ENCODE results near the gene SOX6. TPM values are rescaled to one million over a fixed set of nuclear protein-coding genes. Genes with fewer than 3 reads are reported as not detected.

Gene SOX6
- total and polyA plus RNA-seq, 4 donors = under 0.01 to 11.8 (median 4.8) TPM

DNA sequence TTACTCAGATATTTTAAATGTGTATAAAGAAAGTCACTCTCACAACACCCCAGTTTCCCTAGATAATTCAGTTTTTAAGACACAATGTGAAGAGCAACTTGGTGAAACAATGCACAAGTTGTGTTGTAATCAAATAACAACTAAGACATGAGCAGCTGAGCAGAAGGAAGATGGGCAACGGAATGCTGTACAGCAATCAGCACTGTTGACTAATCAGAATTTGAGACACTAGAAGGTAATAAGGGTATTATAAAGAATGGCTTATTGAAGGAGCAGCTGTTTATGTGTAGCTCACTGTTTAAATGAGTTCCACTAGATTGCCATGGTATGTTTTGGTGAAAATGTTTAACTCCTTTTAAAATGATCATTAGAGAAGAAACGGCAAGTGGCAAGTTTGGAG, 60.1 kb downstream of the SOX6 start:
- DNase-seq (no peak), ATAC-seq (ENCODE audit: low FRiP score) (no peak)
- Histone ChIP-seq H3K27me3 (ENCODE audit: control insufficient read depth in 1 of 2, insufficient read depth in 2 of 2, low read length in 1 of 2) (no peaks in the 10 kb centered on the region), H3K27ac (ENCODE audit: low read depth in 1 of 2, low read length in 2 of 2) (no peak overlapping the region), H3K4me1 (ENCODE audit: control insufficient read depth in 1 of 2, insufficient read depth in 2 of 2, low read length in 2 of 2) (no peaks in the 10 kb centered on the region), H3K9me3 (ENCODE audit: control insufficient read depth, low read length) (no peaks in the 10 kb centered on the region), H3K4me3 (ENCODE audit: low read length in 2 of 2) (no peak overlapping the region), H3K36me3 (ENCODE audit: control insufficient read depth in 1 of 2, insufficient read depth in 2 of 2, low read length in 1 of 2) (no peaks in the 10 kb centered on the region)
- 88 to 95% methylated on average over 2 of the region's 2 CpGs for whole genome bisulfite sequencing, 2 donors
- intact Hi-C loops (cut with DNase I) = no loop called here

DNA sequence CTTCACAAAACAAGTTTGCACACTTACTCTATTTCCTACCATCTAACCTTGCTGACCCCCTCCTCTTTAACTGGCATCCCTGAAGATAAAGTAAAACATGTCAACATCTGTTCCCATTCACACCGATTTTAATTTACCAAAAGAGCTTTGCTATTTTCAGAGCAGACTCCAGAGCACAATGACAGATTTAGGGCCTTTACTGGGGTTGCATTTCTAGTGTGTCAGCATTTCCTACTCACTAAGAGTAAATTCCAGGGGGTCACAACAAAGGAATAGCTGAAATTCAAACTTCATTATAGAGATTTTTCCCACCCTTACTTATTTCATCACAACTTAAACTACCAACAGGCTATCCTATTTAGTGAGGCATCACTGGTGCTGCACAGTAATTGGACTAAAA, 60.8 kb downstream of the SOX6 start:
- Histone ChIP-seq H3K4me3 (ENCODE audit: low read length in 2 of 2) (no peak overlapping the region), H3K27me3 (ENCODE audit: control insufficient read depth in 1 of 2, insufficient read depth in 2 of 2, low read length in 1 of 2) (no peaks in the 10 kb centered on the region), H3K27ac (ENCODE audit: low read depth in 1 of 2, low read length in 2 of 2) (no peak overlapping the region), H3K4me1 (ENCODE audit: control insufficient read depth in 1 of 2, insufficient read depth in 2 of 2, low read length in 2 of 2) (no peaks in the 10 kb centered on the region), H3K9me3 (ENCODE audit: control insufficient read depth, low read length) (no peaks in the 10 kb centered on the region), H3K36me3 (ENCODE audit: control insufficient read depth in 1 of 2, insufficient read depth in 2 of 2, low read length in 1 of 2) (no peaks in the 10 kb centered on the region)
- no peak for ATAC-seq (ENCODE audit: low FRiP score)
- DNase-seq = no peak
- intact Hi-C loops (cut with DNase I) = no loop called here
- WGBS, 2 donors = 29 to 47% methylated on average over 1 of the region's 1 CpG

DNA sequence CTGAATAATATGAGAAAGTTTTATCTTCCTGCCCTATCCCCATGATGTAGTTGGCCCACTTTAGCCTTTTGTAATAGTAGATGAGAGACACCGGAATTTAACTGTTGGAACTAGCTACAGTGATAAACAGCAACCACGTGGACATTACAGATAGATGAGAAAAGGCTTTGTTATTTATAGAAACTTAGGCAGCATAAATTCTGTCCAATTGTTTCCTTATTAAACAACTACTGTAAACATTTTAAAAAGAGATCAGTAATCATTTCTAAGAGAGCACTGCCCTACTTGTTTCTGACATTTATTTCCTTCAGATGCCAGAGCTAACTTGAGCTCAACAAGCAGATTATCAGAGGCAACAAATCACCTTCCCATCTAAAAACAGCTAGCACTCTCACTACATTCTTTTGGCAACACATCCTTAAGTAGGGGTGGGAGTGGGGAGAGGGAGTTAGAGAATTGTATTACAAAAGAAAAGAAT, 63.1 kb downstream of the SOX6 start:
- H3K36me3 ChIP-seq (ENCODE audit: control insufficient read depth in 1 of 2, insufficient read depth in 2 of 2, low read length in 1 of 2) = no peaks in the 10 kb centered on the region
- no peak overlapping the region for H3K27ac ChIP-seq (ENCODE audit: low read depth in 1 of 2, low read length in 2 of 2)
- no peak for ATAC-seq (ENCODE audit: low FRiP score)
- H3K9me3 ChIP-seq (ENCODE audit: control insufficient read depth, low read length) = no peaks in the 10 kb centered on the region
- H3K4me3 ChIP-seq (ENCODE audit: low read length in 2 of 2) = no peak overlapping the region
- no peaks in the 10 kb centered on the region for H3K4me1 ChIP-seq (ENCODE audit: control insufficient read depth in 1 of 2, insufficient read depth in 2 of 2, low read length in 2 of 2)
- WGBS, 2 donors = 5 to 10% methylated on average over 2 of the region's 2 CpGs
- intact Hi-C loops (cut with DNase I) = no loop called here
- no peak for DNase-seq
- H3K27me3 ChIP-seq (ENCODE audit: control insufficient read depth in 1 of 2, insufficient read depth in 2 of 2, low read length in 1 of 2) = no peaks in the 10 kb centered on the region

DNA sequence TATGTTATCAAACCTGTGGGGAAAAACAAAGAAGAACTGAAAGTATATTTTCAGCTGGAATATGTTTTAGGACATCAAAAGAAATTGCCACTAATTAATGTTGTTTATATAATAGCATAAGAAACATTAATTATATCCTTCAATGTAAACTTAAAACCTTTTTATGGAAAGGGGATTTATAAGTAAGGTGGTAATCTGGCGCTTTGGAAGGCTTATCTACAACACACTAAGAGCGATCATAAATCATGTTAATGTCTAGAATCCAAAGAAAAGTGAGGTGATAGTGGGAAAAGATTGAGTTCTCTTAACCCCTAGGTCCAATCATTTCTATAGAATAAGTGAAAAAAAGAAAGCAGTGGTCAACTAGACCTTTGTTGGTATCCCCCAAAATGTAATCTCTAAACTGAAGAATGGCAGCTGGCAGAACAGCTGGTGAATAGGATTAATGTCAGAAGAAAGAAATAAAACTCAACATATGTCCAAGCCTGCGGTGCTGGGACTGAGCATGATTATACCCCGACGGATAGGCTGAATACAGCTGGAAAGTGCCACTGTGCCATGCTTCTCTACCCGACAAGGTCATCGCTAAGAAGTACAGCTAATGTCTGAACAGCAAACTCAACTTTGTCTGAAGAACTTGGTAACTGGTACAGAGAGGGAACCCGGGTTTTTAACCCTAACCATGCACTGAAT, 64.0 kb downstream of the SOX6 start:
- no peak for DNase-seq
- WGBS, 2 donors = 75 to 77% methylated on average over 8 of the region's 8 CpGs
- H3K9me3 ChIP-seq (ENCODE audit: control insufficient read depth, low read length) = no peaks in the 10 kb centered on the region
- H3K4me3 ChIP-seq (ENCODE audit: low read length in 2 of 2) = no peak overlapping the region
- H3K27ac ChIP-seq (ENCODE audit: low read depth in 1 of 2, low read length in 2 of 2) = no peak overlapping the region
- H3K27me3 ChIP-seq (ENCODE audit: control insufficient read depth in 1 of 2, insufficient read depth in 2 of 2, low read length in 1 of 2) = no peaks in the 10 kb centered on the region
- H3K4me1 ChIP-seq (ENCODE audit: control insufficient read depth in 1 of 2, insufficient read depth in 2 of 2, low read length in 2 of 2) = no peaks in the 10 kb centered on the region
- H3K36me3 ChIP-seq (ENCODE audit: control insufficient read depth in 1 of 2, insufficient read depth in 2 of 2, low read length in 1 of 2) = no peaks in the 10 kb centered on the region
- intact Hi-C loops (cut with DNase I) = no loop called here
- ATAC-seq (ENCODE audit: low FRiP score) = no peak

DNA sequence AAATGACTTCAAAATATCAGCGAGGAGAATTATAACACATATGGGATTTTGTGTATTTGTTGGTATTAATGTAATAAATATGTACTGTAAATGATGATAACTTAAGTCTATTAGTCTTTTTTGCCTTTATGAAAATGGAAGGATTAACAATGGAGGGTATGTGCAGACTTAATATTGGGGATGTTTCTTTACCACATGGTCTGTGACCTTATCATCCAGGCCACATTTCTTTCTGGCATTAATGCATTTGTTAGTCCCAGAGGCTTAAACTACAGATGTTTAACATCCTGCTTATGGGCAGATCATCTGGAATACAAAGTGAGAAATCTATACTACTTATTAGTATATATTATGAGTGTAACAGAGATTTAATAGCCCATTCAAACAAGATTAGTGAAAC, 64.6 kb downstream of the SOX6 start:
- H3K27ac ChIP-seq (ENCODE audit: low read depth in 1 of 2, low read length in 2 of 2) = no peak overlapping the region
- H3K4me3 ChIP-seq (ENCODE audit: low read length in 2 of 2) = no peak overlapping the region
- H3K4me1 ChIP-seq (ENCODE audit: control insufficient read depth in 1 of 2, insufficient read depth in 2 of 2, low read length in 2 of 2) = no peaks in the 10 kb centered on the region
- H3K27me3 ChIP-seq (ENCODE audit: control insufficient read depth in 1 of 2, insufficient read depth in 2 of 2, low read length in 1 of 2) = no peaks in the 10 kb centered on the region
- intact Hi-C loops (cut with DNase I) = no loop called here
- H3K36me3 ChIP-seq (ENCODE audit: control insufficient read depth in 1 of 2, insufficient read depth in 2 of 2, low read length in 1 of 2) = no peaks in the 10 kb centered on the region
- ATAC-seq (ENCODE audit: low FRiP score) (no peak), DNase-seq (no peak)
- H3K9me3 ChIP-seq (ENCODE audit: control insufficient read depth, low read length) = no peaks in the 10 kb centered on the region
- 1 to 95% methylated on average over 1 of the region's 1 CpG for WGBS, 2 donors

DNA sequence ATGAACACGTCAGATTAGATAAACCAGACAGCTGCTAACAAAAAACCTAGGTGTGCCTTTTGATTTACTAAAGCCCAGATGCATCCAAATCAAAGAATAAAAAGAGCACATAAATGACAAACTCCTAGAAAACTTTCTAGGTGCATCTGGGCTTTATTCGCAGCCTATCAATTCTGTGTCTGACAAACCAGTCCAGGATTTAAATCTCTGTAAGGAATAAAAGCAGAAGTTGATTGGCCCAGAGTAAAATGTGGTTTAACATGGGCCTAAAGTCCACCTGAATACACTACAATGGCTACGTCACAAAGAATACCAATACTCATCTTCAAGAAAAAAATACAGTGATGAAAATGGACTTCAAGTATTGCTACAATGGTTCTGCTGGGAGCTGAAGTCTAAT, 66.8 kb downstream of the SOX6 start:
- no peak for ATAC-seq (ENCODE audit: low FRiP score)
- H3K4me3 ChIP-seq (ENCODE audit: low read length in 2 of 2) = no peak overlapping the region

DNA sequence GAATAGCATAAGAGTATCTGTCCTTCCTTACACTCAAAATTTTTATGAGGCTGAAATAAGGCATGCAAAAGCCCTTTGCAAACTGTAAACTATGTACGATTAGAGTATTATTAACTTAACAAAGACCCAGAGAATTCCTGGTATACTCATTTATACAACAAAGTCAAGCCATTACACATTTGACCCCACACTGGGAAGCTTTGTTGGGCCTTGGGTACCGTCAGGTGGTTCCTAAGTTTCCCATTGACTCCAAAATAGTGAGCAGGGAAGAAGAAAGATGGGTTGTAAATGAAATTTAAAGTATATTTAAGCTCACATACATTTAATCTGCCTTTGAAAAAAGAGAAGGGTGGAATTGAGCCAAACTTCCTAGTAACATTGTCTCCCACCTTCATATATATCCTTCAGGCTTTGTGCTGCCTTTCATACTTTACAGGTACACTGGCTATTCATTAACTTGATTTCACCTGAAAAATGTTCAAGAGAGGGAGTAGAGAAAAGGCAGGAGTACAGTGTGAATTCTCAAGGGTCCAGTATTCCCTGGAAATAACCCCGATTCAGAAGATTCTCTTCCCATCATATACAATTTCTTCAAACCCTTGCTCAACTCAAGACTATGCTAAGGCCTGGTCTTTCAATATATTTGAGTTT, 68.6 kb downstream of the SOX6 start:
- WGBS, 2 donors = 92 to 93% methylated on average over 3 of the region's 3 CpGs
- ATAC-seq (ENCODE audit: low FRiP score) = no peak
- no peak for DNase-seq
- Histone ChIP-seq H3K27me3 (ENCODE audit: control insufficient read depth in 1 of 2, insufficient read depth in 2 of 2, low read length in 1 of 2) (no peaks in the 10 kb centered on the region), H3K36me3 (ENCODE audit: control insufficient read depth in 1 of 2, insufficient read depth in 2 of 2, low read length in 1 of 2) (no peaks in the 10 kb centered on the region), H3K4me1 (ENCODE audit: control insufficient read depth in 1 of 2, insufficient read depth in 2 of 2, low read length in 2 of 2) (no peaks in the 10 kb centered on the region), H3K27ac (ENCODE audit: low read depth in 1 of 2, low read length in 2 of 2) (no peak overlapping the region), H3K9me3 (ENCODE audit: control insufficient read depth, low read length) (no peaks in the 10 kb centered on the region), H3K4me3 (ENCODE audit: low read length in 2 of 2) (no peak overlapping the region)
- intact Hi-C loops (cut with DNase I) = no loop called here

More for the DNA sequence above, 66.8 kb downstream of the SOX6 start:
- H3K27ac ChIP-seq (ENCODE audit: low read depth in 1 of 2, low read length in 2 of 2) = no peak overlapping the region
- 94% methylated on average over 3 of the region's 3 CpGs for WGBS, 2 donors
- intact Hi-C loops (cut with DNase I) = no loop called here
- no peaks in the 10 kb centered on the region for H3K27me3 ChIP-seq (ENCODE audit: control insufficient read depth in 1 of 2, insufficient read depth in 2 of 2, low read length in 1 of 2)
- DNase-seq = no peak
- H3K4me1 ChIP-seq (ENCODE audit: control insufficient read depth in 1 of 2, insufficient read depth in 2 of 2, low read length in 2 of 2) = no peaks in the 10 kb centered on the region
- no peaks in the 10 kb centered on the region for H3K36me3 ChIP-seq (ENCODE audit: control insufficient read depth in 1 of 2, insufficient read depth in 2 of 2, low read length in 1 of 2)
- H3K9me3 ChIP-seq (ENCODE audit: control insufficient read depth, low read length) = no peaks in the 10 kb centered on the region

DNA sequence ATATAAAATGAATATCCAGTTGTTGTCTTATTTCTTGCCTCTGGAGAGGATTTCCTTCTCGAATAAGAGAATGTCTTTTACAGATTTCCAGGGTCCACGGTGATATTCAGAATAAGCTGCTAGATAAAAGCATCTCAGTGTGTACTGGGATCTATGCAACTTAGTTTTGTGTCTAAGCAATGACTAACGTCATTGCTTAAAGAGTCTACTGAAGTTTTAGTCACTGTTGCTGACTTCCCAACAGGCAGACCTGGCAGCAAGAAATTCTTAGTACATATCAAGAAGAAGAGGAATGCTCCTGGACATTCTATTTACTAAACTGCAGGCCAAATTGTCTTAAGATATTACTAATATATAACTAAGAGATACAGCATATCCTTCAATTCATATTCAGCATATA, 70.3 kb downstream of the SOX6 start:
- H3K36me3 ChIP-seq (ENCODE audit: control insufficient read depth in 1 of 2, insufficient read depth in 2 of 2, low read length in 1 of 2) = no peaks in the 10 kb centered on the region
- no peaks in the 10 kb centered on the region for H3K4me1 ChIP-seq (ENCODE audit: control insufficient read depth in 1 of 2, insufficient read depth in 2 of 2, low read length in 2 of 2)
- ATAC-seq (ENCODE audit: low FRiP score) (no peak), DNase-seq (no peak)
- no peak overlapping the region for H3K27ac ChIP-seq (ENCODE audit: low read depth in 1 of 2, low read length in 2 of 2)
- intact Hi-C loops (cut with DNase I) = no loop called here
- H3K9me3 ChIP-seq (ENCODE audit: control insufficient read depth, low read length) = no peaks in the 10 kb centered on the region
- WGBS, 2 donors = 38 to 44% methylated on average over 3 of the region's 3 CpGs
- H3K27me3 ChIP-seq (ENCODE audit: control insufficient read depth in 1 of 2, insufficient read depth in 2 of 2, low read length in 1 of 2) = no peaks in the 10 kb centered on the region
- H3K4me3 ChIP-seq (ENCODE audit: low read length in 2 of 2) = no peak overlapping the region

DNA sequence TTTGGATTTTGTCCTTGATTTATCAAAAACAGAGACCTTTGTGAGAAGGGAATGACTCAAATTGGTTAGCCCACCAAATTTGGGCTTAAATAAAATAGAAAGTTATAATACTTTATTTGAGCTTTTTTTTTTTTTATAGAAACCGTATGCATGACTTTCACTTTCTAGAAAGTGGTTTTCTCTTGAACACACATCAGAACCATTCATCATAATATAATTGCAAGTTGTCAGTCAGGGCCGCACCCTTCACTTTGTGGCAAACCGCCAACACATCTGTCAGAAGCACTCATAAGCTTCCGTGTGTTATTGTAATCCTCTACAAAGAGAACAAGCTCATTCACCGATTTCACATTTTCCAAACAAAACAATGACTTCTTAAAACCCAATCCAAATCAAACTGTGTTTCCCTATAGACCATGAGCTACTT, 76.1 kb downstream of the SOX6 start:
- Histone ChIP-seq H3K27me3 (ENCODE audit: control insufficient read depth in 1 of 2, insufficient read depth in 2 of 2, low read length in 1 of 2) (no peaks in the 10 kb centered on the region), H3K4me3 (ENCODE audit: low read length in 2 of 2) (no peak overlapping the region), H3K4me1 (ENCODE audit: control insufficient read depth in 1 of 2, insufficient read depth in 2 of 2, low read length in 2 of 2) (no peaks in the 10 kb centered on the region), H3K27ac (ENCODE audit: low read depth in 1 of 2, low read length in 2 of 2) (no peak overlapping the region), H3K36me3 (ENCODE audit: control insufficient read depth in 1 of 2, insufficient read depth in 2 of 2, low read length in 1 of 2) (no peaks in the 10 kb centered on the region), H3K9me3 (ENCODE audit: control insufficient read depth, low read length) (no peaks in the 10 kb centered on the region)
- intact Hi-C loops (cut with DNase I) = no loop called here
- ATAC-seq (ENCODE audit: low FRiP score) (no peak), DNase-seq (no peak)
- 28 to 37% methylated on average over 5 of the region's 5 CpGs for WGBS, 2 donors
